GM20431 (cell line): ENCODE measurements around the gene MPRIP.

Experiments used
- in situ Hi-C: fragments of 300-500 bp; cut with MseI, MboI; formaldehyde crosslinking; loops from one replicate; pipeline ENCODE4 v1.15.0; 2020; ENCODE audit warnings: low sequenced_read_pairs; ENCODE audit not compliant: unreplicated experiment

Gene MPRIP

GRCh38 chr17:17237026-17237799 lies 195.0 kb downstream of the MPRIP start, which contains the start of gene FLCN:
TSS of gene FLCN (minus strand) at chr17:17237168. CDS start at chr17:17228137, 9,031 bp downstream.
- in situ Hi-C loops = no loop called here

DNA sequence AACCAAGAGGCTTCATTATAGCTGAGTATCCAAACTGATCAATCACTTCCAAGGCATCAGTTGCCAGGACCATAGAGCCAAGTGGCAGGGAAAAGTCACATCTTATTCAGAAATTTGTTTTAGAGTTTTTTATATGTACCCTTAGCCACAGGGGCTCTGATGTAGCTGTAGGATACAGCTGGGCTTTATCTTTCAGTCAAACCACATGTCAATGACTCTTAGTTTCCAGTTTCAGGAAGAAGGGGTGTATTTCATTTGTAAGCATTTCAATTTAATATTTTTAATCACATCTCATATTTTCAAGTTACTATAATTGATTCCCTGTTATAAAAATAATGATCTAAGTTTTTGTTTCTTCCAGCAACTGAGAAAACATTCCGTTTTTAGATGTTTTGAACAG lies 197.6 kb downstream of the MPRIP start:
- in situ Hi-C loops = no loop called here

DNA sequence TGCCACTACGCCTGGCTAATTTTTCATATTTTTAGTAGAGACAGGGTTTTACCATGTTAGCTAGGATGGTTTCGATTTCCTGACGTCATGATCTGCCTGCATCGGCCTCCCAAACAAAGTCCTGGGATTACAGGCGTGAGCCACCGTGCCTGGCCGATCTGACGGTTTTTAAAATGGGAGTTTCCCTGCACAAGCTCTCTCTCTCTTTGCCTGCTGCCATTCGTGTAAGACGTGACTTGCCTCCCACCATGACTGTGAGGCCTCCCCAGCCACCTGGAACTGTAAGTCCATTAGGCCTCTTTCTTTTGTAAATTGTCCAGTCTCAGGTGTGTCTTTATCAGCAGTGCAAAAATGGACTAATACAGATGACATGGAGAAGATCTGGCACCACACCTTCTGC lies 199.4 kb downstream of the MPRIP start:
- in situ Hi-C loops = no loop called here

GRCh38 chr17:17242246-17242645 lies 200.0 kb downstream of the MPRIP start:
- in situ Hi-C loops = no loop called here
